Measurements from ENCODE around the gene ASZ1. TPM values are rescaled to one million over a fixed set of nuclear protein-coding genes. Genes with fewer than 3 reads are reported as not detected.
"Not testable (repeated sequence)": the region's sequence is repeated elsewhere in the genome, so short reads cannot be mapped to it uniquely, and the experiment has no call there.

ASZ1 gene
- total and polyA plus RNA-seq, 3 donors from 2014 or later, result 18.1 to 27.6 (median 18.4) TPM

DNA sequence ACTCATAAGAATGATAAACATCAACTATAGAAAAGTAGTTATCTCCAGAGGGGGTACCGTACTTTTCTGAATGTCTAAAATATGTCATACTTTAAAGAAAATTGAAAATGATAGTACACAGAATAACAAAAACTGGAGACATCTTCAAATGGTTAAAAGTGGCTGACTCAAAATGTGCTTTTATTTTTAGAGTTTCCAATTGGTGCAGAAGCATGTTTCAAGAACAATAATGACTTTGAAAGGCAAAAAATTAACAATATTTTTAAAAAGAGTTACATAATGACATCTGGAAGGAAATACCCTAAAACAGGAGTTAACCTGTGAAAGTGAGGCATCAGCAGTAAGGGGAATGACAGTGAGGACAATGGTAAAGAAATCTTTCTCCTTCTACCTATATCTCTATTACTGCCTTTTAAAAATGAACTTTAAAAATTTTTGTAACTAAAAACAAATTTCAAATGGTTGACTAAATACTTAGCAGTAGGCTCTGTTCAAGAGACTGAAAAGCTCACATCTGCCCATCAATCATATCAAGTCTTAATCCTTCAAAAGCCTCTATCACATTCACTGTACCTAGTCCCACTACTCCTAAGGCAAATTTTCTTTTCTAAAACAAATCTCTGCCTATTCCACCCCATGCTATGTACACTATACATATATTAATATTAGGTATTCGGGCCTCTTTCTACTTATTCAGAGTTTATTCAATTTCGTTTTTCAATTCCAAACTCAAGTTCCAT is 3.0 kb downstream of the ASZ1 start:
- Histone ChIP-seq H3K4me1 (no peaks in the 10 kb centered on the region), H3K27me3 (no peaks in the 10 kb centered on the region), H3K36me3 (ENCODE audit: low read depth, missing control alignments) (no peaks in the 10 kb centered on the region), H3K4me3 (no peak overlapping the region), H3K9me3 (no peaks in the 10 kb centered on the region), H3K27ac (no peak overlapping the region)
- 75 to 81% methylated on average over 3 of the region's 3 CpGs for WGBS, 2 donors
- no peak for DNase-seq
- TF ChIP-seq, protein P1, sequence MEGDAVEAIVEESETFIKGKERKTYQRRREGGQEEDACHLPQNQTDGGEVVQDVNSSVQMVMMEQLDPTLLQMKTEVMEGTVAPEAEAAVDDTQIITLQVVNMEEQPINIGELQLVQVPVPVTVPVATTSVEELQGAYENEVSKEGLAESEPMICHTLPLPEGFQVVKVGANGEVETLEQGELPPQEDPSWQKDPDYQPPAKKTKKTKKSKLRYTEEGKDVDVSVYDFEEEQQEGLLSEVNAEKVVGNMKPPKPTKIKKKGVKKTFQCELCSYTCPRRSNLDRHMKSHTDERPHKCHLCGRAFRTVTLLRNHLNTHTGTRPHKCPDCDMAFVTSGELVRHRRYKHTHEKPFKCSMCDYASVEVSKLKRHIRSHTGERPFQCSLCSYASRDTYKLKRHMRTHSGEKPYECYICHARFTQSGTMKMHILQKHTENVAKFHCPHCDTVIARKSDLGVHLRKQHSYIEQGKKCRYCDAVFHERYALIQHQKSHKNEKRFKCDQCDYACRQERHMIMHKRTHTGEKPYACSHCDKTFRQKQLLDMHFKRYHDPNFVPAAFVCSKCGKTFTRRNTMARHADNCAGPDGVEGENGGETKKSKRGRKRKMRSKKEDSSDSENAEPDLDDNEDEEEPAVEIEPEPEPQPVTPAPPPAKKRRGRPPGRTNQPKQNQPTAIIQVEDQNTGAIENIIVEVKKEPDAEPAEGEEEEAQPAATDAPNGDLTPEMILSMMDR (IDR thresholded peaks at IDR 0.05), result no peak
- TF ChIP-seq POLR2A (IDR thresholded peaks at IDR 0.05), result no peak
- intact Hi-C loops (cut with DNase I; ENCODE audit: low total_unique reads), result no loop called here

DNA sequence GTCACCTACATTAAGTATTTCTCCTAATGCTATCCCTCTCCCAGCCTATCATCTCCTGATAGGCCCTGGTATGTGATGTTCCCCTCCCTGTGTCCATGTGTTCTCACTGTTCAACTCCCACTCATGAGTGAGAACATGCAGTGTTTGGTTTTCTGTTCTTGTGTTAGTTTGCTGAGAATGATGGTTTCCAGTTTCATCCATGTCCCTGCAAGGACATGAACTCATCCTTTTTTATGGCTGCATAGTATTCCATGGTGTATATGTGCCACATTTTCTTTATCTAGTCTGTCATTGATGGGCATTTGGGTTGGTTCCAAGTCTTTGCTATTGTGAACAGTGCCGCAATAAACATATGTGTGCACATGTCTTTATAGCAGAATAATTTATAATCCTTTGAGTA is 12.7 kb downstream of the ASZ1 start:
- H3K4me3 ChIP-seq; H3K9me3 ChIP-seq; H3K27me3 ChIP-seq; intact Hi-C loops (cut with DNase I; ENCODE audit: low total_unique reads); H3K27ac ChIP-seq; H3K36me3 ChIP-seq (ENCODE audit: low read depth, missing control alignments); DNase-seq; H3K4me1 ChIP-seq: not testable (repeated sequence)
- 96 to 100% methylated on average over 1 of the region's 1 CpG for WGBS, 2 donors

DNA sequence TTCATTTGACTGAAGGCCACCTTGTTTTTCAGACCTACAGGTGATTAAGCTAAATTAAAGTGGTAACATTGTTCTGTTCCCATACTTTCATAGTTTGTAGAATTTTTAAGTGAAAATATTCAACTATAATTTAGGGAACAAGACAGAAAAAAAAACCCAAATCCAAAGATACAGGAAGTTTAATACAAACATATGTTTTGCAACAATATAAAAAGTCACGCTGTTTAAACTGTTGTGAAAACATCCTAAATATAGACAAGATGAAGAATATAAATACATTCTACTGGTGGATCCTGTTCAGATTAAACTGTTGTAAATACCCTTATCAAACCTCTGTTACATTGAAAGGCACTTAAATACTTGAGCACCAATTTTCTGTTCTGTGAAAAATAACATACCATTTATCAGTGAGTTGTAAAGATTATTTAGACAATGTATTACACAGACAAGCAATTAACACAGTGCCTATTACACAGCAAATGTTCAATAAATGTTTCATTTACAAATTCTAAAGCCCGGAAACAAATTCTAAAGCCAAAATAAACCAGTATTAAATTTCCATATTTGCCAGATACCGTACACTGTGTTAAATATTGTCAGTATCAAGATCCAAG is 14.2 kb downstream of the ASZ1 start:
- no peak for DNase-seq
- Histone ChIP-seq H3K36me3 (ENCODE audit: low read depth, missing control alignments) (no peaks in the 10 kb centered on the region), H3K27ac (no peak overlapping the region), H3K4me3 (no peak overlapping the region), H3K9me3 (no peaks in the 10 kb centered on the region), H3K27me3 (no peaks in the 10 kb centered on the region), H3K4me1 (no peaks in the 10 kb centered on the region)
- 60 to 69% methylated on average over 3 of the region's 3 CpGs for WGBS, 2 donors
- intact Hi-C loops (cut with DNase I; ENCODE audit: low total_unique reads), result no loop called here
- TF ChIP-seq, protein P1 (IDR thresholded peaks at IDR 0.05), result no peak
- no peak for TF ChIP-seq POLR2A (IDR thresholded peaks at IDR 0.05)

DNA sequence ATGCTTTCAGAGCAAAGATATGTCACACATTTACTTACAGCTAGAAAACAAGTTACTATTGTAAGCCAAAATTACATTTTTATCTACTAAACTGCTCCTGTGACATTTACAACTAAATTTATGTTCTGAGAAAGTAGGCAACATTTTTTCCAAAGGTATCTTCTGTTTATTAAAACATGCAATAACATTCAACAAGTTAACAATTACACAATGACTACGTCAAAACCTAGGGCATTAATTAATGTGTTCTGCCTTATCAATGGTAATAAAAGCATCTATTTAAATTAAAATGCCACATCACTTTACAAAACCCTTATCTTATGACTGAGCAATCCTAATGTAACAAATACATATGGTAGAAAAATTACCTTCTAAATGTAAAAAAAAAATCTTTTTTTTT is 14.9 kb downstream of the ASZ1 start:
- no peaks in the 10 kb centered on the region for H3K27me3 ChIP-seq
- no peak for DNase-seq
- H3K36me3 ChIP-seq (ENCODE audit: low read depth, missing control alignments), result no peaks in the 10 kb centered on the region
- no peak overlapping the region for H3K27ac ChIP-seq
- WGBS, 2 donors, result 36 to 51% methylated on average over 1 of the region's 1 CpG
- TF ChIP-seq, protein P1 (IDR thresholded peaks at IDR 0.05), result no peak
- no peak for TF ChIP-seq POLR2A (IDR thresholded peaks at IDR 0.05)
- intact Hi-C loops (cut with DNase I; ENCODE audit: low total_unique reads), result no loop called here
- H3K4me3 ChIP-seq, result no peak overlapping the region
- no peaks in the 10 kb centered on the region for H3K9me3 ChIP-seq
- H3K4me1 ChIP-seq, result no peaks in the 10 kb centered on the region

DNA sequence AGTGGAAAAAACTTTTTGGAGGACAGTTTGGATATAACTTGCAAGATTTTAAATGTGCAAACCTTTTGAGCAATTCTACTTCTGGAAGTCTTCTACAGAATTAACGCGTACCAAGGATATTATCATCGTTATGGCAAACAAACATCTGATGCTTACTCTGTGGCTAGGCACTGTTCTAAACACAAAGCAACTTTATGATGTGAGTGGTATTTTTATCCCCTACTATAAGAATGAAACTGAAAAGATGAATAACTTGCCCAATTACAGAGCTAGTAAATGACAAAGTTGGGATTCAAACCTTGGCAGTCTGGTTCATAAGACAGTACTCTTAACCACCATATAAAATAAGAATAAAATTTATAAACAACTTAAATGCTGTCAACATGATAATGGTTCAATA is 15.8 kb downstream of the ASZ1 start:
- Histone ChIP-seq H3K27me3 (no peaks in the 10 kb centered on the region), H3K4me3 (no peak overlapping the region), H3K4me1 (no peaks in the 10 kb centered on the region), H3K36me3 (ENCODE audit: low read depth, missing control alignments) (no peaks in the 10 kb centered on the region), H3K9me3 (no peaks in the 10 kb centered on the region), H3K27ac (no peak overlapping the region)
- WGBS, 2 donors, result 85 to 92% methylated on average over 3 of the region's 3 CpGs
- DNase-seq, result no peak
- TF ChIP-seq, protein P1 (IDR thresholded peaks at IDR 0.05), result no peak
- TF ChIP-seq POLR2A (IDR thresholded peaks at IDR 0.05), result no peak
- intact Hi-C loops (cut with DNase I; ENCODE audit: low total_unique reads), result no loop called here
